Muscle of back (tissue), 13 donors: ENCODE data around the gene EXOSC10. TPM values are rescaled to one million over a fixed set of nuclear protein-coding genes. Genes with fewer than 3 reads are reported as not detected.

ENCODE experiments used
- DNase-seq, 3 donors: peaks; one replicate each; pipeline versions ENCODE4 v3.0.0 to v3.0.0-alpha.2; 2013
- long read RNA-seq, 9 donors: transcript quantifications; one replicate each; lab custom pipeline, GENCODE V29; 2026
- polyA plus RNA-seq, 10 donors: library from polyadenylated mRNA; unstranded; fragments of 120-200 nt; gene quantifications; one replicate each; pipeline ENCODE4 v1.2.1, GENCODE V29; 2013; ENCODE audit not compliant: insufficient read length in 10 of 10

Gene EXOSC10
- 10 to 100 TPM; 40.6 to 81.9 (median 56.2) TPM for polyA plus RNA-seq
- long read RNA-seq, donor 1, partial matches to known transcripts = 7 of 9 reads
- long read RNA-seq, donor 1, other reads (novel, unspliced or antisense) = 0 of 9 reads
- long read RNA-seq, donor 2, partial matches to known transcripts = 0 of 2 reads
- long read RNA-seq, donor 2, other reads (novel, unspliced or antisense) = 0 of 2 reads
- long read RNA-seq, donor 3 = 0 reads
- long read RNA-seq, donor 4, partial matches to known transcripts = 0 of 1 reads
- long read RNA-seq, donor 4, other reads (novel, unspliced or antisense) = 0 of 1 reads
- long read RNA-seq, donor 5, partial matches to known transcripts = 10 of 10 reads
- long read RNA-seq, donor 5, other reads (novel, unspliced or antisense) = 0 of 10 reads
- long read RNA-seq, donor 6, partial matches to known transcripts = 8 of 14 reads
- long read RNA-seq, donor 6, other reads (novel, unspliced or antisense) = 0 of 14 reads
- long read RNA-seq, donor 7, partial matches to known transcripts = 9 of 11 reads
- long read RNA-seq, donor 7, other reads (novel, unspliced or antisense) = 0 of 11 reads
- long read RNA-seq, donor 8, partial matches to known transcripts = 11 of 12 reads
- long read RNA-seq, donor 8, other reads (novel, unspliced or antisense) = 0 of 12 reads
- long read RNA-seq, donor 9 = 0 reads

GRCh38 chr1:11099310-11100148 lies at the start of gene EXOSC10:
Gene EXOSC10 (minus strand): TSS chr1:11099869. CDS start chr1:11099831, 38 bp downstream.
- peak; percentile 91 to 97 (median 94) for DNase-seq

- DNase-seq = no peak
Measured at GRCh38 chr1:11147197-11147770, 47.6 kb upstream of the EXOSC10 start.

GRCh38 chr1:11145741-11146140 lies 46.1 kb upstream of the EXOSC10 start:
- no peak for DNase-seq

- DNase-seq = no peak
Measured at GRCh38 chr1:11144570-11145256, 45.0 kb upstream of the EXOSC10 start.

- DNase-seq = no peak
Measured at GRCh38 chr1:11143907-11144306, 44.2 kb upstream of the EXOSC10 start.

GRCh38 chr1:11143401-11143800 lies 43.7 kb upstream of the EXOSC10 start:
- DNase-seq = no peak

- peak in 1 of 3 donors; percentile 67 for DNase-seq
Measured at GRCh38 chr1:11142618-11143391, 43.1 kb upstream of the EXOSC10 start.

GRCh38 chr1:11138952-11139351 lies 39.3 kb upstream of the EXOSC10 start:
- DNase-seq = no peak

- DNase-seq = peak in 1 of 3 donors; percentile 50
Measured at GRCh38 chr1:11138029-11138428, 38.4 kb upstream of the EXOSC10 start.

GRCh38 chr1:11134898-11135266 lies 35.2 kb upstream of the EXOSC10 start:
- no peak for DNase-seq

GRCh38 chr1:11134251-11134897 lies 34.7 kb upstream of the EXOSC10 start:
- DNase-seq = no peak

- DNase-seq = peak in 1 of 3 donors; percentile 74
Measured at GRCh38 chr1:11132563-11133293, 33.1 kb upstream of the EXOSC10 start.

GRCh38 chr1:11131816-11132215 lies 32.1 kb upstream of the EXOSC10 start:
- DNase-seq = no peak

GRCh38 chr1:11130406-11130805 lies 30.7 kb upstream of the EXOSC10 start:
- DNase-seq = no peak

- DNase-seq = peak in 1 of 3 donors; percentile 76
Measured at GRCh38 chr1:11129649-11130390, 30.2 kb upstream of the EXOSC10 start.

GRCh38 chr1:11126569-11126968 lies 26.9 kb upstream of the EXOSC10 start:
- no peak for DNase-seq

- no peak for DNase-seq
Measured at GRCh38 chr1:11125931-11126330, 26.3 kb upstream of the EXOSC10 start.

GRCh38 chr1:11124965-11125364 lies 25.3 kb upstream of the EXOSC10 start:
- no peak for DNase-seq
